HT1080 (cell line): ENCODE results near the gene HAP1. TPM values are rescaled to one million over a fixed set of nuclear protein-coding genes. Genes with fewer than 3 reads are reported as not detected.

ENCODE experiments used
- small RNA-seq: library from RNA; depleted of rRNA; stranded (forward); fragments of <200 nt; gene quantifications from one replicate; pipeline ENCODE3, GENCODE V24; 2014
- total RNA-seq: library from RNA; depleted of rRNA; stranded (reverse); fragments of >200 nt; shearing (Covaris generic); gene quantifications from 2 replicates; pipeline ENCODE4 v1.2.3, GENCODE V29; 2014; rRNA removed

Gene HAP1
- total RNA-seq, 1 experiment from 2014 or later, result 0.10 TPM

Small RNA genes within 50 kb of the gene (small RNA-seq; reads per million reads assigned to genes)
- gene RN7SL399P (not detected), gene RNA5SP442 (0.11 reads per million)

Other genes with a start within 250 kb of the HAP1 start
- gene KRT36, start 244.7 kb downstream of the HAP1 start, total RNA-seq, result not detected in 2 replicates
- gene KRT13, start 229.0 kb downstream of the HAP1 start, total RNA-seq, result not detected in 2 replicates
- 6.8 and 10.9 TPM in 2 replicates for gene KRT15, start 215.8 kb downstream of the HAP1 start, total RNA-seq
- gene KRT19, start 206.3 kb downstream of the HAP1 start, total RNA-seq, result 0.13 and 0.72 TPM in 2 replicates
- gene KRT9, start 162.6 kb downstream of the HAP1 start, total RNA-seq, result not detected in 2 replicates
- 0.05 TPM in 1 of 2 replicates, not detected in the other for gene KRT14, start 147.7 kb downstream of the HAP1 start, total RNA-seq
- gene KRT16, start 121.9 kb downstream of the HAP1 start, total RNA-seq, result not detected in 2 replicates
- 0.72 and 1.6 TPM in 2 replicates for gene KRT17, start 110.1 kb downstream of the HAP1 start, total RNA-seq
- 78.2 and 312 TPM in 2 replicates for gene EIF1, start 45.8 kb downstream of the HAP1 start, total RNA-seq
- not detected in 2 replicates for gene GAST, start 22.3 kb downstream of the HAP1 start, total RNA-seq
- 1.6 and 4.0 TPM in 2 replicates for gene JUP, start 52.1 kb upstream of the HAP1 start, total RNA-seq
- 71.9 and 75.5 TPM in 2 replicates for gene P3H4, start 77.3 kb upstream of the HAP1 start, total RNA-seq
- 199 and 204 TPM in 2 replicates for gene FKBP10, start 78.4 kb upstream of the HAP1 start, total RNA-seq
- 56.2 and 73.8 TPM in 2 replicates for gene NT5C3B, start 101.6 kb upstream of the HAP1 start, total RNA-seq
- gene KLHL10, start 103.2 kb upstream of the HAP1 start, total RNA-seq, result not detected in 2 replicates
- 25.1 and 26.3 TPM in 2 replicates for gene KLHL11, start 130.8 kb upstream of the HAP1 start, total RNA-seq
- gene ACLY, start 184.3 kb upstream of the HAP1 start, total RNA-seq, result 205 and 226 TPM in 2 replicates
- 0.10 TPM in 1 of 2 replicates, not detected in the other for gene ODAD4, start 196.0 kb upstream of the HAP1 start, total RNA-seq
- 41.7 and 66.7 TPM in 2 replicates for gene CNP, start 232.2 kb upstream of the HAP1 start, total RNA-seq